Measurements from ENCODE around the gene BCR.

Gene BCR

GRCh38 chr22:23169043-23169406, 11.3 kb upstream of the BCR start:
- no peak for DNase-seq
- Histone ChIP-seq H3K4me3 (ENCODE audit: insufficient read depth, low read depth, low read length, poor library complexity, severe bottlenecking) (no peak overlapping the region), H3K27me3 (replicated peaks; ENCODE audit: control insufficient read depth, insufficient read depth, low read length, poor library complexity, severe bottlenecking) (no peaks in the 10 kb centered on the region), H3K27ac (ENCODE audit: insufficient read depth, low read length, poor library complexity, severe bottlenecking) (no peak overlapping the region), H3K4me1 (ENCODE audit: control insufficient read depth, insufficient read depth, low read length, poor library complexity, severe bottlenecking) (no peaks in the 10 kb centered on the region), H3K9me3 (ENCODE audit: control insufficient read depth, low read length) (no peaks in the 10 kb centered on the region), H3K36me3 (ENCODE audit: control insufficient read depth, insufficient read depth, low read length) (no peaks in the 10 kb centered on the region)

DNA sequence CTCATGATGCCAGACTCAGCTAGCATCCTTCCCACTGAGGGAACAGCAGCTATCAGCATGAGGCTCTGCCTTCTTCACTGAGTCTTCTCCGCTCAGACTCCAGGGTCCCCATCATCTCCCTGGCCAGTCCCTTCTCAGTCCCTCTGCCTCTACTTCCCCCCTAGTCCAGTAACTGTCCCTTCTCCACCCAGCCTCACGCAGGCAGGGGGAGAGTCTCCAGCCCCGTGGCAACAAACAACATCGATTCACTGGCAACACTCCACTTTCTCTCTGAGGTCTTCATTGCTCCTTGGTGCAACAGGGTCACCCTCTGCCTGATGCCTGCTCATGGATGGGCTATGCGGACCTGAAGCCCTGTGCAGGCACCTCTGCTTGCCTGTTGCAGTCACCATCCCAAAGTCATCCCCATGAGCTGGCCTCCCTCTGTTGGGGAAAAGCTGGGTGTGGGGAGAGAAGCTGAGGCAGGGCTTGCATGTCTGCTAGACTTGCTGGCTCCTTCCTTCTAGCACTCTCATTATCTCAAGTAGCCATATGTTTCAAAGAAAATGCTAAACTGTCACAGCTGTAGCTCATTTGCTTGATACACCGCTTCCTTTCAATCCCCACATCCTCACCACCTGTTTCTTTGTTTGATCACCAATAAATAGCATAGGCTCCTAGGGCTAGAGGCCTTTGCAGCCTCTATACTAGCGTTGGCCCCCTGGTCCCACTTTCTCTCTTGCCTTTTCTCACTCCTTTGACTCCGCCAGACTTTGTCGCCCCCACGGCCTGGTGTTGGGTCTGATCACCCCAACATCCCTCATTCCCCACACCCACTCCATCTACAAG, 4.3 kb upstream of the BCR start:
- Histone ChIP-seq H3K27ac (ENCODE audit: insufficient read depth, low read length, poor library complexity, severe bottlenecking) (no peak overlapping the region), H3K4me3 (ENCODE audit: insufficient read depth, low read depth, low read length, poor library complexity, severe bottlenecking) (no peak overlapping the region), H3K27me3 (replicated peaks; ENCODE audit: control insufficient read depth, insufficient read depth, low read length, poor library complexity, severe bottlenecking) (no peaks in the 10 kb centered on the region), H3K4me1 (ENCODE audit: control insufficient read depth, insufficient read depth, low read length, poor library complexity, severe bottlenecking) (peaks cover 18% of the 10 kb centered on the region), H3K36me3 (ENCODE audit: control insufficient read depth, insufficient read depth, low read length) (no peaks in the 10 kb centered on the region), H3K9me3 (ENCODE audit: control insufficient read depth, low read length) (no peaks in the 10 kb centered on the region)
- DNase-seq, result no peak

DNA sequence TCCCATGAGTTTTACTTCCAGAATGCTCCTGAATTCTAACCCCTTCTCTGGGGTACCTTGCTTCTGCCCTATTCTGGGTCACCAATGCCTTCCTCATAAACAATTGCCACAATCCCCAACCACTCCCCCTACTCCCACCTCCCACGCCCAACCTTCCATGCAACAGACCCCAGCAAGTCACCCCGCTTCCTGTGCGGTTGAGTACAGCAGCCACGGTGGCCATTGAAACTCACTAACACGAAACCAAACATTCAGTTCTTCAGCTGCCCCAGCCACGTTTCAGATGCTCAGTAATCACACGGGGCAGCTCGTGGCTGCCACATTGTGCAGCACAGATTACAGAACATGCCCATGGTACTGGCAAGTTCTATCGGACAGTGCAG, 3.7 kb upstream of the BCR start:
- DNase-seq, result no peak
- Histone ChIP-seq H3K27me3 (replicated peaks; ENCODE audit: control insufficient read depth, insufficient read depth, low read length, poor library complexity, severe bottlenecking) (no peaks in the 10 kb centered on the region), H3K36me3 (ENCODE audit: control insufficient read depth, insufficient read depth, low read length) (no peaks in the 10 kb centered on the region), H3K4me3 (ENCODE audit: insufficient read depth, low read depth, low read length, poor library complexity, severe bottlenecking) (no peak overlapping the region), H3K9me3 (ENCODE audit: control insufficient read depth, low read length) (no peaks in the 10 kb centered on the region), H3K4me1 (ENCODE audit: control insufficient read depth, insufficient read depth, low read length, poor library complexity, severe bottlenecking) (peaks cover 18% of the 10 kb centered on the region), H3K27ac (ENCODE audit: insufficient read depth, low read length, poor library complexity, severe bottlenecking) (no peak overlapping the region)

DNA sequence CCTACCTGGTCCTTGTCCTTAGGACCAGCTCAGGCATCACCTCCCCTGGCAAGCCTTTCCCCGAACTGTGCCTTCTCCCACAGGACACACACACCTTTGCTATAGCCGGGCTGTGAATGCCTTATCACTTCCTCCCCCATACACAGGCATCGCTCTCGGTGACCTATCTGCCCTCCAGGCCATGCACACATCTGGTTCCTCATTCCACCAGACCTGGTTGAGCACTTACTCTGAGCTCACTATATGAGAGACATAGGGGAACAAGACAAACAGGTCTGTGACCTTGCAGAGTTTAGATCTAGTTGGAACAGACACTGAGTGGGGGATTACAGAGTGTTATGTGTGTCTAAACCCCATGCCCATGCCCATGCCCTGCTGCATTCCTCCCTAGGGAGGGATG, 3.1 kb upstream of the BCR start:
- no peaks in the 10 kb centered on the region for H3K36me3 ChIP-seq (ENCODE audit: control insufficient read depth, insufficient read depth, low read length)
- no peak overlapping the region for H3K27ac ChIP-seq (ENCODE audit: insufficient read depth, low read length, poor library complexity, severe bottlenecking)
- no peaks in the 10 kb centered on the region for H3K9me3 ChIP-seq (ENCODE audit: control insufficient read depth, low read length)
- no peak for DNase-seq
- no peak overlapping the region for H3K4me3 ChIP-seq (ENCODE audit: insufficient read depth, low read depth, low read length, poor library complexity, severe bottlenecking)
- no peaks in the 10 kb centered on the region for H3K27me3 ChIP-seq (replicated peaks; ENCODE audit: control insufficient read depth, insufficient read depth, low read length, poor library complexity, severe bottlenecking)
- peaks cover 23% of the 10 kb centered on the region for H3K4me1 ChIP-seq (ENCODE audit: control insufficient read depth, insufficient read depth, low read length, poor library complexity, severe bottlenecking)

DNA sequence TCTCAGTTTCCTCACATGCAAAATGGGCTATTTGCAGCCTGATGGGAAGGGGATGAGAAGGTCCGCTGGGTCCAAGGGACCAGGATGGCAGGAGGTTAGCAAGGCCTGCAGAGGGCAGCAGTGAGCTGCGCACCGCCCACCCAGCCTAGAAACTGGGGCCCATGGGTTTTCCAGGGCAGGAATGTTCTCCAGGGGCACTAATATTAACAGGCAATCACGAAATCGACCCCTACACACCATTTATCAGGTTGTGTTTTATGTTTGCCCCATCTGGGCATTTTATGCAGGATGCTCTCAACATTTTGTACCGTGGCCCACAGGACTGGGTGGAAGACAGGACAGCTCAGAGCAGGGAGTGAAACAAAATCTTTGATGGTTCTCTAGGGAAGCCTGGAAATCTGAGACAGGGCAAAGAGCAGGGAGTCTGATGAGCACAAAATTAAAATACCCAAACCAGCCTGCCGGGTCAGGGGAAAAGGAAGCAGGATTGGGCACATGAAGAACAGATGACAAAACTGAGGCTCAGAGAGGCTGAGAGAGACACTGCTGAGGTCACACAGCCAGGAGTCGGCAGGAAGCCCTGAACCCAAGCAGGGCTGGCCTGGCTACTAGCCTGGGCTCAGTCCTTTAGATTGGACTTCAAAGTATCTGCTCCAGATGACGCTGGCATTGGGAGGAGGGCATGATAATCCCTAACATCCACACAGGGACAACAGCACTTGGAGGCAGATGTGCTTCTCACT, 1.6 kb upstream of the BCR start:
- Histone ChIP-seq H3K4me1 (ENCODE audit: control insufficient read depth, insufficient read depth, low read length, poor library complexity, severe bottlenecking) (peaks cover 38% of the 10 kb centered on the region), H3K9me3 (ENCODE audit: control insufficient read depth, low read length) (no peaks in the 10 kb centered on the region), H3K4me3 (ENCODE audit: insufficient read depth, low read depth, low read length, poor library complexity, severe bottlenecking) (no peak overlapping the region), H3K36me3 (ENCODE audit: control insufficient read depth, insufficient read depth, low read length) (no peaks in the 10 kb centered on the region), H3K27ac (ENCODE audit: insufficient read depth, low read length, poor library complexity, severe bottlenecking) (no peak overlapping the region), H3K27me3 (replicated peaks; ENCODE audit: control insufficient read depth, insufficient read depth, low read length, poor library complexity, severe bottlenecking) (no peaks in the 10 kb centered on the region)
- peak; percentile 32 to 50 (median 36) for DNase-seq

GRCh38 chr22:23179381-23180299, 669 bp upstream of the BCR start:
- H3K4me1 ChIP-seq (ENCODE audit: control insufficient read depth, insufficient read depth, low read length, poor library complexity, severe bottlenecking), result peaks cover 41% of the 10 kb centered on the region
- H3K27me3 ChIP-seq (replicated peaks; ENCODE audit: control insufficient read depth, insufficient read depth, low read length, poor library complexity, severe bottlenecking), result no peaks in the 10 kb centered on the region
- no peaks in the 10 kb centered on the region for H3K9me3 ChIP-seq (ENCODE audit: control insufficient read depth, low read length)
- H3K36me3 ChIP-seq (ENCODE audit: control insufficient read depth, insufficient read depth, low read length), result no peaks in the 10 kb centered on the region
- peak overlapping the region; percentile 19 for H3K27ac ChIP-seq (ENCODE audit: insufficient read depth, low read length, poor library complexity, severe bottlenecking)
- DNase-seq, result no peak
- H3K4me3 ChIP-seq (ENCODE audit: insufficient read depth, low read depth, low read length, poor library complexity, severe bottlenecking), result peak overlapping the region; percentile 50

DNA sequence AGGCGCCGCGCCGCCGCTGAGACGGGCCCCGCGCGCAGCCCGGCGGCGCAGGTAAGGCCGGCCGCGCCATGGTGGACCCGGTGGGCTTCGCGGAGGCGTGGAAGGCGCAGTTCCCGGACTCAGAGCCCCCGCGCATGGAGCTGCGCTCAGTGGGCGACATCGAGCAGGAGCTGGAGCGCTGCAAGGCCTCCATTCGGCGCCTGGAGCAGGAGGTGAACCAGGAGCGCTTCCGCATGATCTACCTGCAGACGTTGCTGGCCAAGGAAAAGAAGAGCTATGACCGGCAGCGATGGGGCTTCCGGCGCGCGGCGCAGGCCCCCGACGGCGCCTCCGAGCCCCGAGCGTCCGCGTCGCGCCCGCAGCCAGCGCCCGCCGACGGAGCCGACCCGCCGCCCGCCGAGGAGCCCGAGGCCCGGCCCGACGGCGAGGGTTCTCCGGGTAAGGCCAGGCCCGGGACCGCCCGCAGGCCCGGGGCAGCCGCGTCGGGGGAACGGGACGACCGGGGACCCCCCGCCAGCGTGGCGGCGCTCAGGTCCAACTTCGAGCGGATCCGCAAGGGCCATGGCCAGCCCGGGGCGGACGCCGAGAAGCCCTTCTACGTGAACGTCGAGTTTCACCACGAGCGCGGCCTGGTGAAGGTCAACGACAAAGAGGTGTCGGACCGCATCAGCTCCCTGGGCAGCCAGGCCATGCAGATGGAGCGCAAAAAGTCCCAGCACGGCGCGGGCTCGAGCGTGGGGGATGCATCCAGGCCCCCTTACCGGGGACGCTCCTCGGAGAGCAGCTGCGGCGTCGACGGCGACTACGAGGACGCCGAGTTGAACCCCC, 798 bp downstream of the BCR start:
- Histone ChIP-seq H3K9me3 (ENCODE audit: control insufficient read depth, low read length) (no peaks in the 10 kb centered on the region), H3K36me3 (ENCODE audit: control insufficient read depth, insufficient read depth, low read length) (no peaks in the 10 kb centered on the region), H3K4me1 (ENCODE audit: control insufficient read depth, insufficient read depth, low read length, poor library complexity, severe bottlenecking) (peaks cover 48% of the 10 kb centered on the region), H3K27me3 (replicated peaks; ENCODE audit: control insufficient read depth, insufficient read depth, low read length, poor library complexity, severe bottlenecking) (no peaks in the 10 kb centered on the region), H3K27ac (ENCODE audit: insufficient read depth, low read length, poor library complexity, severe bottlenecking) (peak overlapping the region; percentile 47), H3K4me3 (ENCODE audit: insufficient read depth, low read depth, low read length, poor library complexity, severe bottlenecking) (peak overlapping the region; percentile 71)
- no peak for DNase-seq

DNA sequence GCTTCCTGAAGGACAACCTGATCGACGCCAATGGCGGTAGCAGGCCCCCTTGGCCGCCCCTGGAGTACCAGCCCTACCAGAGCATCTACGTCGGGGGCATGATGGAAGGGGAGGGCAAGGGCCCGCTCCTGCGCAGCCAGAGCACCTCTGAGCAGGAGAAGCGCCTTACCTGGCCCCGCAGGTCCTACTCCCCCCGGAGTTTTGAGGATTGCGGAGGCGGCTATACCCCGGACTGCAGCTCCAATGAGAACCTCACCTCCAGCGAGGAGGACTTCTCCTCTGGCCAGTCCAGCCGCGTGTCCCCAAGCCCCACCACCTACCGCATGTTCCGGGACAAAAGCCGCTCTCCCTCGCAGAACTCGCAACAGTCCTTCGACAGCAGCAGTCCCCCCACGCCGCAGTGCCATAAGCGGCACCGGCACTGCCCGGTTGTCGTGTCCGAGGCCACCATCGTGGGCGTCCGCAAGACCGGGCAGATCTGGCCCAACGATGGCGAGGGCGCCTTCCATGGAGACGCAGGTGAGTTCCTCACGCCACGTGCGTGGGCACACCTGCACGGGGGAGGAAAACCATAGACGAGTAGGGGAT, 1.5 kb downstream of the BCR start:
- H3K4me1 ChIP-seq (ENCODE audit: control insufficient read depth, insufficient read depth, low read length, poor library complexity, severe bottlenecking), result peaks cover 48% of the 10 kb centered on the region
- no peak for DNase-seq
- H3K4me3 ChIP-seq (ENCODE audit: insufficient read depth, low read depth, low read length, poor library complexity, severe bottlenecking), result peak overlapping the region; percentile 58
- H3K9me3 ChIP-seq (ENCODE audit: control insufficient read depth, low read length), result no peaks in the 10 kb centered on the region
- no peaks in the 10 kb centered on the region for H3K27me3 ChIP-seq (replicated peaks; ENCODE audit: control insufficient read depth, insufficient read depth, low read length, poor library complexity, severe bottlenecking)
- H3K36me3 ChIP-seq (ENCODE audit: control insufficient read depth, insufficient read depth, low read length), result no peaks in the 10 kb centered on the region
- peak overlapping the region; percentile 47 for H3K27ac ChIP-seq (ENCODE audit: insufficient read depth, low read length, poor library complexity, severe bottlenecking)

Measured in effector memory CD4-positive, alpha-beta T cell (primary cell).